ENCODE measurements around the gene GAS2L3.

GAS2L3 gene

DNA sequence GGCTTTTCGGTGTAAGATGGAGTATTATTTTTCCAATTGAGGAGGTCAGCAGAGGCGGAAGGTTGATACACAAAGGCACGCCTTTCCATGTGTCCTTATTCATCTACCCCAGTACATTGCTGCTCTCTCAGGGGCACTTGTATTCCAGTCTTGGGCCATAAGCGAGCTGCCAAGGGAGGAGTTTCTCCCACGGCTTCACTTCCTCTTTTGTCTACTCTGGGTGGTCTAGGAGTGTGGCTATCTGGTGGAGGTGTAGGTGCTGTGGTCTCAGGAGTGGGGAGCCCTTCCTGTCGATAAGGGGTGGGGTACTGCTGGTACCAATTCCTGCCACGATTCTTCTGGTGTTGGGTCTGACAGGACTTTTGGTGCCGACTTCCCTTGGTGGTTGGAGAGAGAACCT lies 73.4 kb downstream of the GAS2L3 start:
- TF ChIP-seq, protein P1, sequence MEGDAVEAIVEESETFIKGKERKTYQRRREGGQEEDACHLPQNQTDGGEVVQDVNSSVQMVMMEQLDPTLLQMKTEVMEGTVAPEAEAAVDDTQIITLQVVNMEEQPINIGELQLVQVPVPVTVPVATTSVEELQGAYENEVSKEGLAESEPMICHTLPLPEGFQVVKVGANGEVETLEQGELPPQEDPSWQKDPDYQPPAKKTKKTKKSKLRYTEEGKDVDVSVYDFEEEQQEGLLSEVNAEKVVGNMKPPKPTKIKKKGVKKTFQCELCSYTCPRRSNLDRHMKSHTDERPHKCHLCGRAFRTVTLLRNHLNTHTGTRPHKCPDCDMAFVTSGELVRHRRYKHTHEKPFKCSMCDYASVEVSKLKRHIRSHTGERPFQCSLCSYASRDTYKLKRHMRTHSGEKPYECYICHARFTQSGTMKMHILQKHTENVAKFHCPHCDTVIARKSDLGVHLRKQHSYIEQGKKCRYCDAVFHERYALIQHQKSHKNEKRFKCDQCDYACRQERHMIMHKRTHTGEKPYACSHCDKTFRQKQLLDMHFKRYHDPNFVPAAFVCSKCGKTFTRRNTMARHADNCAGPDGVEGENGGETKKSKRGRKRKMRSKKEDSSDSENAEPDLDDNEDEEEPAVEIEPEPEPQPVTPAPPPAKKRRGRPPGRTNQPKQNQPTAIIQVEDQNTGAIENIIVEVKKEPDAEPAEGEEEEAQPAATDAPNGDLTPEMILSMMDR (IDR thresholded peaks at IDR 0.05; ENCODE audit: insufficient read depth, low read length, poor library complexity, severe bottlenecking), result no peak
- TF ChIP-seq EZH2phosphoT487 (conservative IDR thresholded peaks at IDR 0.05; ENCODE audit: low read length), result no peak
- no peaks in the 10 kb centered on the region for H3K27me3 ChIP-seq (ENCODE audit: low read length)
- no peak overlapping the region for H2AFZ ChIP-seq (ENCODE audit: low read depth, low read length, severe bottlenecking)
- H4K20me1 ChIP-seq (ENCODE audit: low read depth, low read length), result no peaks in the 10 kb centered on the region
- no peaks in the 10 kb centered on the region for H3K79me2 ChIP-seq (ENCODE audit: insufficient read depth, low read length)
- H3K36me3 ChIP-seq (ENCODE audit: low read length), result no peaks in the 10 kb centered on the region
- H3K9ac ChIP-seq (ENCODE audit: low read length), result no peak overlapping the region
- no peaks in the 10 kb centered on the region for H3F3A ChIP-seq (ENCODE audit: insufficient read depth)
- no peak overlapping the region for H3K4me3 ChIP-seq (ENCODE audit: insufficient read depth, low read length, poor library complexity, severe bottlenecking)
- H3K4me2 ChIP-seq (ENCODE audit: low read depth, low read length, poor library complexity, severe bottlenecking), result no peak overlapping the region
- H3K9me2 ChIP-seq (replicated peaks; ENCODE audit: insufficient read depth, low read length), result no peaks in the 10 kb centered on the region
- H3K27ac ChIP-seq (ENCODE audit: low read depth, low read length), result no peak overlapping the region
- no peaks in the 10 kb centered on the region for H3K9me3 ChIP-seq (ENCODE audit: insufficient read depth, low read length)

DNA sequence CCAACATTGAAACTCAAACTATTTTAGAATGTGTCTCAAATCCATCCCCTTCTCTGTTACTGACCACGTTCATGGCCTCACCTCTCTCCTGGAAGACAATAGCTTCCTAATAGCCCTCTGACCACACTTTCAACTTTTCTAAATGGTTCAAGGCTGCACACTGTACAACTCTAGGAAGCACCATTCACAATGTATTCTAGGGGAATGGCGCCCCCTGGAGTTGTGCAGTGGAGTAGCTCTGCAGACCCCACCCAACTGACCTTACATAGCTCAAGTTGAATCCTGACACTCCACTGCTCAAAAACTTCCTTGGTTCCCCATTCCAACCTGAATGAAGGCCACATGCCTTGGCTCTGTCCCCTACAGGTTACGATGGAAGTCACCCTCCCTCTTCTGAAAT lies 77.6 kb downstream of the GAS2L3 start:
- no peaks in the 10 kb centered on the region for H3K9me2 ChIP-seq (replicated peaks; ENCODE audit: insufficient read depth, low read length)
- H2AFZ ChIP-seq (ENCODE audit: low read depth, low read length, severe bottlenecking), result no peak overlapping the region
- no peak overlapping the region for H3K4me3 ChIP-seq (ENCODE audit: insufficient read depth, low read length, poor library complexity, severe bottlenecking)
- no peaks in the 10 kb centered on the region for H4K20me1 ChIP-seq (ENCODE audit: low read depth, low read length)
- H3F3A ChIP-seq (ENCODE audit: insufficient read depth), result no peaks in the 10 kb centered on the region
- no peak overlapping the region for H3K4me2 ChIP-seq (ENCODE audit: low read depth, low read length, poor library complexity, severe bottlenecking)
- H3K36me3 ChIP-seq (ENCODE audit: low read length), result no peaks in the 10 kb centered on the region
- no peaks in the 10 kb centered on the region for H3K79me2 ChIP-seq (ENCODE audit: insufficient read depth, low read length)
- no peak for TF ChIP-seq EZH2phosphoT487 (conservative IDR thresholded peaks at IDR 0.05; ENCODE audit: low read length)
- TF ChIP-seq, protein P1 (IDR thresholded peaks at IDR 0.05; ENCODE audit: insufficient read depth, low read length, poor library complexity, severe bottlenecking), result no peak
- H3K9ac ChIP-seq (ENCODE audit: low read length), result no peak overlapping the region
- H3K27ac ChIP-seq (ENCODE audit: low read depth, low read length), result no peak overlapping the region
- no peaks in the 10 kb centered on the region for H3K9me3 ChIP-seq (ENCODE audit: insufficient read depth, low read length)
- no peaks in the 10 kb centered on the region for H3K27me3 ChIP-seq (ENCODE audit: low read length)

DNA sequence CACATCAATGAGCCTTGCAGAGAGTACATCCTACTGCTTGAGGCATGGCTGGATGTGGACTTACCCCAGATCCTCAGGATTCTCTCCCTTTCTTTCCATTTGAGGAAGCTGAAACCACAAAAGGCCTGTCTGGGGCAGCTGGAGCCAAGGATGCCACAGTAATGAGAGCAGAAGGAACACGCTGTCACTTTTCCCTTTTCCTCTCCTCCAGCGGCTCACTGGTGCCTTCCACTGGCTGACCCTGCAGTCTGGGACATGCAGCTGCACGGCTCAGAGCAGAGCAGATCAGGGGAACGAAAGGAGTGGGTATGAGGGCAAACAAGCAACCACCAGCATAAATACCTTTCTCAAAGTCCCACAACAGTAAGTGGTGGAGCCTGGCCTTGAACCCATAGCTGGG lies 78.2 kb downstream of the GAS2L3 start:
- H3K4me3 ChIP-seq (ENCODE audit: insufficient read depth, low read length, poor library complexity, severe bottlenecking), result no peak overlapping the region
- H3K27me3 ChIP-seq (ENCODE audit: low read length), result no peaks in the 10 kb centered on the region
- no peak overlapping the region for H3K9ac ChIP-seq (ENCODE audit: low read length)
- H3K79me2 ChIP-seq (ENCODE audit: insufficient read depth, low read length), result no peaks in the 10 kb centered on the region
- H3K4me2 ChIP-seq (ENCODE audit: low read depth, low read length, poor library complexity, severe bottlenecking), result no peak overlapping the region
- TF ChIP-seq, protein P1 (IDR thresholded peaks at IDR 0.05; ENCODE audit: insufficient read depth, low read length, poor library complexity, severe bottlenecking), result no peak
- no peak for TF ChIP-seq EZH2phosphoT487 (conservative IDR thresholded peaks at IDR 0.05; ENCODE audit: low read length)
- no peaks in the 10 kb centered on the region for H4K20me1 ChIP-seq (ENCODE audit: low read depth, low read length)
- no peak overlapping the region for H2AFZ ChIP-seq (ENCODE audit: low read depth, low read length, severe bottlenecking)
- no peaks in the 10 kb centered on the region for H3K36me3 ChIP-seq (ENCODE audit: low read length)
- H3K9me3 ChIP-seq (ENCODE audit: insufficient read depth, low read length), result no peaks in the 10 kb centered on the region
- H3K27ac ChIP-seq (ENCODE audit: low read depth, low read length), result no peak overlapping the region
- H3F3A ChIP-seq (ENCODE audit: insufficient read depth), result no peaks in the 10 kb centered on the region
- no peaks in the 10 kb centered on the region for H3K9me2 ChIP-seq (replicated peaks; ENCODE audit: insufficient read depth, low read length)
